GM19328 (cell line): ENCODE data around the gene XDH.

Experiments used
- ATAC-seq: cut with Tn5 transposase; IDR thresholded peaks from one replicate; pipeline ENCODE4 v1.9.1; 2021; ENCODE audit warnings: mild to moderate bottlenecking, moderate library complexity; ENCODE audit not compliant: unreplicated experiment

Gene XDH

GRCh38 chr2:31287654-31288053, 126.9 kb downstream of the XDH start:
- no peak for ATAC-seq

GRCh38 chr2:31286961-31287550, 127.5 kb downstream of the XDH start:
- no peak for ATAC-seq

- ATAC-seq: no peak
Observed at GRCh38 chr2:31286230-31286629, 128.3 kb downstream of the XDH start.
